HG03520 (cell line): Measurements from ENCODE around the gene SPTA1.

ENCODE experiments used
- ATAC-seq: cut with Tn5 transposase; IDR thresholded peaks from one replicate; pipeline ENCODE4 v1.9.1; 2021; ENCODE audit warnings: mild to moderate bottlenecking, moderate library complexity; ENCODE audit not compliant: unreplicated experiment

The SPTA1 gene

GRCh38 chr1:158577561-158577960, 109.0 kb downstream of the SPTA1 start:
- ATAC-seq, result no peak

- ATAC-seq, result no peak
Measured at GRCh38 chr1:158572226-158572625, 114.3 kb downstream of the SPTA1 start.

- ATAC-seq, result no peak
Measured at GRCh38 chr1:158570480-158570879, 116.0 kb downstream of the SPTA1 start, which contains the start of gene OR6P1. OR6P1 (minus strand) TSS chr1:158570580; CDS start chr1:158563604, 6,976 bp downstream.

DNA sequence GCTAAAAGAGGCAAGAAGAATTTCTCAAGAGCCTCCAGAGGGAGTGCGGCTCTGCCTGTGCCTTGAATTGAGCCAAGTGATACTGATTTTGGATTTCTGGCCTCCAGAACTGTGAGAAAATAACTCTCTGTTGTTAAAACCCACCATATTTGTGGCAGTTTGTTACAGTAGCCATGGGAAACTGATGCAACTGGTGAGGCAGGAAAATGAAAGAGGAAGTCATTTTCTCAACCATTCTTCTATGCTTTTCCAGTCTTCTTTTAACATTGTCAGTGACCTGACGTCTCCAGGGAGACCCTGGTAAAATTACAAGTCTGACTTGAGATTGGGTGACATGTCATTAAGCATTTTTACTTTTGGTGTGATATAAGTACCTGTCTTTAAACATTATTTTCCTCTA, 121.9 kb downstream of the SPTA1 start:
- ATAC-seq, result no peak

- no peak for ATAC-seq
Measured at GRCh38 chr1:158563853-158564252, 122.7 kb downstream of the SPTA1 start.
